Posterior vena cava (tissue), 2 donors: ENCODE measurements around the gene PRKAR2B. TPM values are rescaled to one million over a fixed set of nuclear protein-coding genes. Genes with fewer than 3 reads are reported as not detected.

Source experiments
- DNase-seq: peaks from one replicate; pipeline ENCODE4 v3.0.0-alpha.2; 2020; ENCODE audit warnings: low spot score
- intact Hi-C, 2 donors: fragments of 100-400 bp; cut with DNase I; formaldehyde crosslinking; loops; one replicate each; pipeline versions ENCODE4 v1.14.1 to v1.14.2; 2022 to 2023
- total RNA-seq, 2 donors: library from RNA; stranded (reverse); fragmentation: NEBNext Ultra II Directional; extraction: Animal tissue kit (Norgen Biotek cat#: 25700); gene quantifications; one replicate each; pipeline ENCODE4 v1.2.1, GENCODE V29; 2021
- donor health status: DM: yes; HTN: yes; CAD: no.
- donor health status: DM: yes; HTN: yes; CAD: no.

Gene PRKAR2B
- total RNA-seq, 2 donors from 2014 or later: 4.7 to 5.8 TPM

DNA sequence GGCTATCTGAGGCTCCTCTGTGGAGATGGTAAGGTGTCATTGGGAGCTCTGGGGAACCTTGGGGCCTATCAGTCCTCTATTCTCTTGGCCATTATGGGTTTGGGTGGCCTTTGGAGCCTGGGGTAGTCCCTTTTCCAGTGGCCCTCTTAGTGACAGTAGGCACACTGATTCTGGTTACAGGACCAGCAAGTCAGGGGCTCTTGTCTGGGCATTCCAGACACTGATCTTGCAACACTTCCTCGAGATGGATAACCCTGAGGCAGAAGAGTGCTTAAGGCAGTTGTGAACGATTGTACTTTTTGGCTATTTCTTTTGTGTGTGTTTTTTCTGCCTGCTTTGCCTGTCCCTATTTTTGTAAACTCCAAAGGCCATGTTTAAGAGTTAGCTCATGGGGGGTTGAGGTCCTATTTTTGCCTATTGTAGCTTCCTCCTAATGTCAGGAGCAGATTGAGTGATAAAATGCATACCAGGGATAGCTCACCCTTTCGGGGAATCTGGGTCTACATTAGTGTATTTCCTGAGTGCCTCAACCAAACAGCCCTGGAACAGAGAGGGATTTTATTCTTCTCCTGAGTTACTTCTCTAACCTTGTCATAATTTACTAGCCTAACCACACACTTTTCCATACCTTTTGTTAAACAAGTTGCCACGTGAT, 61.2 kb downstream of the PRKAR2B start:
- DNase-seq: no peak
- intact Hi-C loops: no loop called here

DNA sequence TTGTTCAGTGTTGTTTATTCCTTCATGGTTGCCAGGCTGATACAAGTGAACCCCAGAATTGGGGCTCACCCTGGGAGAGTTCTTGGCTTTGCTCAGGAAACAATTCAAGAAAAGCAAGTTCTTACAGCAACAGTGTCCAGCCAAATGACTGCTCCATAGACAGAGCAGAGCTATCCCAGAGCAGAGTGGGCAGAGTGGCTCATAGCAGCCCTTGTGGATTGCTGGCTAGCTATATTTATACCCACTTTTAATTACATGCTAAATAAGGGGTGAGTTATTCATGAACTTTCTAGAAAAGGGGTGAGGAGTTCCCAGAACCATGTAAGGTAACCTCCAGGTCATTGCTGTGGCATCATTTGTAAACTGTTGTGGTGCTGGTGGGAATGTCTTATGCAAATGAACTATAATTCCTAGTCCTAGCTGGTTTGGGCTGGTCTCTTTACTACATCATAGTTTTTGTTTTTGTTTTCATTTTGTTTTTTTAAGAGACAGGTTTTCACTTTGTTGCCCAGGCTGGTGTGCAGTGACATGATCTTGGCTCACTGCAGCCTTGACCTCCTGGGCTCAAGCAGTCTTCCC, 64.4 kb downstream of the PRKAR2B start:
- no peak for DNase-seq
- intact Hi-C loops: no loop called here

DNA sequence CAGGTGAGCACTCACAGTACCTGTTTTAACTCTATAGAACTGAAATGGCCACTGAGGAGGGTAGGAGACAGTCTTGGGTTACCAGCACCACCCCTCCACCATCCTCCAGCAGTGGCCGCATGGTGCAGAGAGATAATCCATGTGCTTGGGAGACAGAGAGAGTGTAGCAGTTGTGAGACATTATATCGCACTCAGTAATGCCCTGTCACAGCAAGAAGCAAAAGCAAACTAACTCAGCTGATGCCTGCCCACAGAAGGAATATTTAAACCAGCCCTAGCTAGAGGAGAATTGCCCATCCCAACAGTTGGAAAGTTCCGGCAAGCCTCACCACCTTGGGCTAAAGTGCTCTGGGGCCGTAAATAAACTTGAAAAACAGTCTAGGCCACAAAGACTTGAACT, 65.5 kb downstream of the PRKAR2B start:
- intact Hi-C loops: no loop called here
- no peak for DNase-seq

GRCh38 chr7:107111196-107111595, 66.7 kb downstream of the PRKAR2B start:
- intact Hi-C loops: no loop called here
- no peak for DNase-seq

DNA sequence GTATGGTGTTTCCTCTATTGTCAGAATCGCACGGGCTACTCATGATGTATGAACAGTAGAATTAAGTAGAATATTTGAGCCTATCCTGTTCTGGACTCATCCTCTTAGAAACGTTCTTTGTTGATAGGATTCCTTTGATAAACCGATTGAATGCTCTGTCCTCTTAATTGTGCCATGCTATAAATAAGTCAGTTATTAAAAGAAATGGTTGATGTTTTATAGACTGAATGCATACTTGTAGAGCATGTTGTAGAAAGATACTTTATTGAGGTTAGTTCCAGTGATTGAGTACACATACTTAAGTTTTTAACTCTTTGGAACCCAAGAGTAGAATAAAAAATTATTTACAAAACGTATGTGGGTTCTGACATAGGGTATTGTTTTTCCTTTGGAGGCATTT, 69.4 kb downstream of the PRKAR2B start:
- intact Hi-C loops: no loop called here
- no peak for DNase-seq

- no peak for DNase-seq
- intact Hi-C loops: no loop called here
These were observed 70.6 kb downstream of the PRKAR2B start for GRCh38 chr7:107115114-107115513.

GRCh38 chr7:107115762-107116540, 71.4 kb downstream of the PRKAR2B start:
- DNase-seq: no peak

GRCh38 chr7:107118109-107118900, 73.8 kb downstream of the PRKAR2B start:
- intact Hi-C loops: no loop called here
- no peak for DNase-seq

More at GRCh38 chr7:107115762-107116540, 71.4 kb downstream of the PRKAR2B start:
- intact Hi-C loops: no loop called here

DNA sequence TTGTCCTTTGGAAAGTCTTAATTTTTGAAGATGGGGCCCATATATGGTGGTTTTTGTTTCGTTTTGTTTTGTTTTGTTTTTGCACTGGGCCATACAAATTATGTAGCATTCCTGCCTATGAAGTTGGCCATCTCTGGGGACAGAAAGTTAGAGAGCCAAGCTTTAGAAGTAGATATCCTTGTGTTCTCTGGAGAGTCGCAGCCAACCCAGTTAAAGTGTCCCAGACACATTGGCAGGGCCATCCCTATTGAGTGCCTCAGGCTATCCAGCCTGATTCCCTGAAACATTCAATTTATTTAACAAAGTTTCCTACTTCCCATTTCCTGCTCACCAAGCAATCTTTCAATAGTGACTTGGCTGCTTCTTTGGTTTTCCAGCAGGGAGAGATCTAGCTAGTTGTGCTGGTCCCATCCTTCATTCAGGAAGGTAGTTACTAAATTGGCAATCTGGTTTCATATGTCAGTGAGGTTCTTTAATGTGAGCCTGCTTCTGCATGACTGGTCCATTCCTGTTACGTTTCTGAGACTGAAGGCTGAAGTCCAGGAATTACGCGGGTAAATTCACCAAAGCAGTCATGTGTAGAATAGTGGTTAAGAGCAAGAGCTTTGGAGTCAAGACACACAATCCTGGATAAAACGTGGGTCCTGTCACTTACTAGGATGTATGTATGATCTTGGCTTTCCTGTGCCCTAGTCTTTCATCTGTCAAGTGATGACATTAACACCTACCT, 75.0 kb downstream of the PRKAR2B start:
- intact Hi-C loops: no loop called here

GRCh38 chr7:107122486-107122911, 78.0 kb downstream of the PRKAR2B start:
- intact Hi-C loops: no loop called here
- no peak for DNase-seq

More for the DNA sequence above, 75.0 kb downstream of the PRKAR2B start:
- no peak for DNase-seq

- no peak for DNase-seq
- intact Hi-C loops: no loop called here
These were observed 78.9 kb downstream of the PRKAR2B start for GRCh38 chr7:107123392-107123791.

DNA sequence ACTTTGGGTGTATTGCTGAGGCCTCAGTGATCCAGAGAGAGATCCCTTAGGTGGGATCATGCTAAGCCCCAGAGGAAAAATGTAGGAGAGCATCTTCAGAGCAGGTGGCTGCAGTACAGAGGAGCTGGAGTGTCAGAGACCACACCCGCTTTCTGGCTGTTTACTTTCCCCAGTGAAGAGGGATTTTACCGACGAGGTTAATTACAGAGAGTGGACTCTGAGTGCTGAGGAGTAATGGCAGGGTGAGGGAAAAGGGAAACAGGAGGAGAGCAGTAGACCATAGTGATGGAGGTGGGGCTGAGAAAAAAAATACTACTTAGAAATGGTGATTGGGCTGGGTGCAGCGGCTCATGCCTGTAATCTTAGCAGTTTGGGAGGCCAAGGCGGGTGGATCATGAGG, 81.0 kb downstream of the PRKAR2B start:
- DNase-seq: no peak
- intact Hi-C loops: no loop called here

GRCh38 chr7:107128217-107128616, 83.7 kb downstream of the PRKAR2B start:
- DNase-seq: no peak
- intact Hi-C loops: no loop called here

GRCh38 chr7:107128748-107129147, 84.2 kb downstream of the PRKAR2B start:
- no peak for DNase-seq
- intact Hi-C loops: no loop called here

DNA sequence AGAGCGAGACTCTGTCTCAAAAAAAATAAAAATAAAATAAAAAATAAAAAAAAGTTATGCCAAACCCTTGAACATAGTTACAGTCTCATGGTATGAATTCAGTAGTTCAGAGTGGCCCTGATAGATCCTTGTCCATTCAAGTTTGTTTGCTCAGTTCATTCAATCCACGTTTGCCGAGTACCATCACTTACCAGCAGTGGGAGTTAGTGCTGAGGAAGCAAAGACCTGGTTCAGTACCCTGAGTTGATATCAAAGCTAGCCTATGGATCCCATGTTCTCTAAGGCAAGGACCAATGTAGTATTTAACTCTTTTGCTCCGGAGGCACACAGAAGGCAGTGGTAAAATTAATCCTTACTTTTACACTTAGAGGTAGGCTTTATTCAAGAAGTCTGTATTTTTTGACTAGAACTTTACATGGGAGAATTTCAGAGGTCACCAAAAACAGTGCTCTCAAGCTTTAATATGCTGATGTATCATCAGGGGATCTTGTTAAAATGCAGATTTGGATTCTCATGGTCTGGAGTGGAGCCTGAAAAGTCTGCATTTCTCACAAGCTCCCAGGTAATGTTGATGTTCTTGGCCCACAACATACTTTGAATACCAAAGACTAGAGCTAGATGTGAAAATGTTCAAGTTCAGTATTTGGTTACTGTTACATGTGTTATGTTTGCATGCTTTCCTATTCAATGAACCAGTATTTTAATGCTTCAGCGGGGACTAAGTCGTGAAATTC, 86.1 kb downstream of the PRKAR2B start:
- intact Hi-C loops: loop anchor here in 1 of 2 donors (10.0 kb wide), 1 partner anchor 176 kb away; no protein-coding TSS in a partner anchor
- DNase-seq: no peak

- intact Hi-C loops: loop anchor here in 1 of 2 donors (10.0 kb wide), 1 partner anchor 179 kb away; no protein-coding TSS in a partner anchor
- DNase-seq: no peak
These were observed 88.9 kb downstream of the PRKAR2B start for GRCh38 chr7:107133396-107133795.

- DNase-seq: no peak
- intact Hi-C loops: loop anchor here in 1 of 2 donors (10.0 kb wide), 1 partner anchor 184 kb away; no protein-coding TSS in a partner anchor
These were observed 94.4 kb downstream of the PRKAR2B start for GRCh38 chr7:107138696-107139420.
